GM23338 (cell line): ENCODE data around the gene SORT1.

Experiments
- EZH2 ChIP-seq: fragments of 200-600 bp; sonication (generic); IDR thresholded peaks from one replicate; pipeline ENCODE4 v1.8.0; 2017; ENCODE audit warnings: antibody characterized with exemption, mild to moderate bottlenecking, low read depth; ENCODE audit not compliant: unreplicated experiment
- EZH2phosphoT487 ChIP-seq: fragments of 200-600 bp; sonication (generic); IDR thresholded peaks from one replicate; pipeline ENCODE4 v1.8.1; 2018; ENCODE audit warnings: antibody characterized with exemption; ENCODE audit not compliant: unreplicated experiment
- POLR2AphosphoS5 ChIP-seq: IDR thresholded peaks from 2 replicates; pipeline ENCODE4 v1.6.1; 2016; ENCODE audit warnings: antibody characterized with exemption, low read depth
- ZNF331 ChIP-seq: fragments of 250-450 bp; sonication (Bioruptor Pico); IDR thresholded peaks from 2 replicates; pipeline ENCODE4 v1.5.0; 2020; ENCODE audit warnings: low read depth, mild to moderate bottlenecking, moderate library complexity
- TF ChIP-seq, protein P1 (sequence below), 2 experiments: fragments of 200-600 bp in 1 of 2; sonication (generic) in 1 of 2; conservative IDR thresholded peaks; 2 replicates each; pipeline versions ENCODE4 v1.5.1 to v1.6.1; 2016 to 2017; ENCODE audit warnings: antibody characterized with exemption in 2 of 2, low read depth in 2 of 2, mild to moderate bottlenecking in 2 of 2, moderate library complexity in 1 of 2
- TF ChIP-seq, protein P2 (sequence below): IDR thresholded peaks from one replicate; pipeline ENCODE4 v1.6.1; 2018; ENCODE audit warnings: antibody characterized with exemption; ENCODE audit not compliant: unreplicated experiment

DNA sequence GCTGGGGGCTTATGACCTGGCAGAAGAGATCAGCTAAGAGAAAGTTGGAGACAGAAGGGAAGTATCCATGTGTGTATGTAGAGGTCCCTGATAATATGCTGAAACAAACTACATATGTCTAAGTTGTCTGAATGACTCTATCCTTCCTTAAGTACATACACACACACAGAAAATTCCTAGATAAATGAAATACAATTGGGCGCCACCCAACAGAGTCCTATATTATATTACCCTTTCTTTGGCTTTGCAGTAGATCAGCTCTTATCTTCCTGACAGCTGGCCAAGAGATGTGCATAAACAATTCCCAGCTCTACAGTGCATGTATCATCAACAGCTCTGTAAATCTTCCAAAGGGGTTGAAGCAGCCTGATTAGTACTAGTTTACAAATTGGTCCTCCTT lies 40.1 kb downstream of the SORT1 start:
- TF ChIP-seq, protein P1, sequence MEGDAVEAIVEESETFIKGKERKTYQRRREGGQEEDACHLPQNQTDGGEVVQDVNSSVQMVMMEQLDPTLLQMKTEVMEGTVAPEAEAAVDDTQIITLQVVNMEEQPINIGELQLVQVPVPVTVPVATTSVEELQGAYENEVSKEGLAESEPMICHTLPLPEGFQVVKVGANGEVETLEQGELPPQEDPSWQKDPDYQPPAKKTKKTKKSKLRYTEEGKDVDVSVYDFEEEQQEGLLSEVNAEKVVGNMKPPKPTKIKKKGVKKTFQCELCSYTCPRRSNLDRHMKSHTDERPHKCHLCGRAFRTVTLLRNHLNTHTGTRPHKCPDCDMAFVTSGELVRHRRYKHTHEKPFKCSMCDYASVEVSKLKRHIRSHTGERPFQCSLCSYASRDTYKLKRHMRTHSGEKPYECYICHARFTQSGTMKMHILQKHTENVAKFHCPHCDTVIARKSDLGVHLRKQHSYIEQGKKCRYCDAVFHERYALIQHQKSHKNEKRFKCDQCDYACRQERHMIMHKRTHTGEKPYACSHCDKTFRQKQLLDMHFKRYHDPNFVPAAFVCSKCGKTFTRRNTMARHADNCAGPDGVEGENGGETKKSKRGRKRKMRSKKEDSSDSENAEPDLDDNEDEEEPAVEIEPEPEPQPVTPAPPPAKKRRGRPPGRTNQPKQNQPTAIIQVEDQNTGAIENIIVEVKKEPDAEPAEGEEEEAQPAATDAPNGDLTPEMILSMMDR (conservative IDR thresholded peaks at IDR 0.05; ENCODE audit: low read depth in 2 of 2): no peak
- TF ChIP-seq, protein P2, sequence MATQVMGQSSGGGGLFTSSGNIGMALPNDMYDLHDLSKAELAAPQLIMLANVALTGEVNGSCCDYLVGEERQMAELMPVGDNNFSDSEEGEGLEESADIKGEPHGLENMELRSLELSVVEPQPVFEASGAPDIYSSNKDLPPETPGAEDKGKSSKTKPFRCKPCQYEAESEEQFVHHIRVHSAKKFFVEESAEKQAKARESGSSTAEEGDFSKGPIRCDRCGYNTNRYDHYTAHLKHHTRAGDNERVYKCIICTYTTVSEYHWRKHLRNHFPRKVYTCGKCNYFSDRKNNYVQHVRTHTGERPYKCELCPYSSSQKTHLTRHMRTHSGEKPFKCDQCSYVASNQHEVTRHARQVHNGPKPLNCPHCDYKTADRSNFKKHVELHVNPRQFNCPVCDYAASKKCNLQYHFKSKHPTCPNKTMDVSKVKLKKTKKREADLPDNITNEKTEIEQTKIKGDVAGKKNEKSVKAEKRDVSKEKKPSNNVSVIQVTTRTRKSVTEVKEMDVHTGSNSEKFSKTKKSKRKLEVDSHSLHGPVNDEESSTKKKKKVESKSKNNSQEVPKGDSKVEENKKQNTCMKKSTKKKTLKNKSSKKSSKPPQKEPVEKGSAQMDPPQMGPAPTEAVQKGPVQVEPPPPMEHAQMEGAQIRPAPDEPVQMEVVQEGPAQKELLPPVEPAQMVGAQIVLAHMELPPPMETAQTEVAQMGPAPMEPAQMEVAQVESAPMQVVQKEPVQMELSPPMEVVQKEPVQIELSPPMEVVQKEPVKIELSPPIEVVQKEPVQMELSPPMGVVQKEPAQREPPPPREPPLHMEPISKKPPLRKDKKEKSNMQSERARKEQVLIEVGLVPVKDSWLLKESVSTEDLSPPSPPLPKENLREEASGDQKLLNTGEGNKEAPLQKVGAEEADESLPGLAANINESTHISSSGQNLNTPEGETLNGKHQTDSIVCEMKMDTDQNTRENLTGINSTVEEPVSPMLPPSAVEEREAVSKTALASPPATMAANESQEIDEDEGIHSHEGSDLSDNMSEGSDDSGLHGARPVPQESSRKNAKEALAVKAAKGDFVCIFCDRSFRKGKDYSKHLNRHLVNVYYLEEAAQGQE: no peak
- TF ChIP-seq EZH2 (no peak), POLR2AphosphoS5 (no peak), EZH2phosphoT487 (no peak), ZNF331 (no peak)
